ENCODE data around the gene CGNL1. TPM values are rescaled to one million over a fixed set of nuclear protein-coding genes. Genes with fewer than 3 reads are reported as not detected.
A peak's percentile ranks its signal among the peaks of the same experiment; 100 is the strongest.

The CGNL1 gene
- total RNA-seq, 1 experiment from 2014 or later: 34.6 TPM

- no peak overlapping the region for H2BK15ac ChIP-seq (ENCODE audit: low read depth, low read length)
- no peak overlapping the region for H4K5ac ChIP-seq (ENCODE audit: insufficient read length, low read depth, low read length)
- H3K18ac ChIP-seq (ENCODE audit: insufficient read length, low read depth, low read length): no peak overlapping the region
- peak overlapping the region; percentile 37 for H3K27ac ChIP-seq (ENCODE audit: insufficient read length, low read depth, low read length)
- H3K27me3 ChIP-seq (ENCODE audit: insufficient read depth, low read length): no peaks in the 10 kb centered on the region
- H2BK5ac ChIP-seq (ENCODE audit: insufficient read length, low read length): no peak overlapping the region
- no peak overlapping the region for H3K4ac ChIP-seq (ENCODE audit: low read depth, low read length)
- Mint-ChIP-seq H3K27ac (peak overlapping the region; percentile 5 to 40 (median 27); a peak in 6 of 7 replicates), H3K4me3 (no peak overlapping the region), H3K36me3 (ENCODE audit: insufficient read depth in 1 of 3, low read depth in 3 of 3) (peaks cover 14 to 34% (median 32%) of the 10 kb centered on the region in 3 experiments; a peak in 6 of 7 replicates), H3K4me1 (peaks cover 39 to 47% of the 10 kb centered on the region in 2 experiments), H3K27me3 (ENCODE audit: low read depth) (no peaks in the 10 kb centered on the region), H3K9me3 (no peaks in the 10 kb centered on the region)
- no peak overlapping the region for H3K14ac ChIP-seq (ENCODE audit: insufficient read depth, low read length)
- H3K4me2 ChIP-seq (ENCODE audit: insufficient read depth, insufficient read length, low read length): no peak overlapping the region
- peaks cover 6% of the 10 kb centered on the region; the same call in 1 of the 2 replicates for H3K4me1 ChIP-seq (ENCODE audit: insufficient read depth, low read length)
- H4K20me1 ChIP-seq (ENCODE audit: control insufficient read depth, insufficient read depth, insufficient read length): no peaks in the 10 kb centered on the region
- H4K8ac ChIP-seq (replicated peaks; ENCODE audit: insufficient read length, low read depth, low read length): no peak overlapping the region
- H2AFZ ChIP-seq (ENCODE audit: low read length): no peak overlapping the region
- H2BK20ac ChIP-seq (ENCODE audit: low read depth, low read length, poor library complexity, severe bottlenecking): no peak overlapping the region
- H2BK12ac ChIP-seq (ENCODE audit: insufficient read length, low read depth, low read length): peak overlapping the region; percentile 51
- no peak overlapping the region for H2BK120ac ChIP-seq (ENCODE audit: low read depth, low read length, poor library complexity, severe bottlenecking)
- H3K23me2 ChIP-seq (ENCODE audit: insufficient read length, low read depth, low read length, poor library complexity, severe bottlenecking): no peaks in the 10 kb centered on the region
- no peak overlapping the region for H3K9ac ChIP-seq (ENCODE audit: extremely low read depth, insufficient read length, low read length)
- peak; percentile 82 for DNase-seq
- TF ChIP-seq CTCF (conservative IDR thresholded peaks at IDR 0.05): no peak
- WGBS (ENCODE audit: extremely low coverage, insufficient read length, low lambda C conversion rate): no CpG with 5 or more reads among the region's 16 CpGs
- H3T11ph ChIP-seq (ENCODE audit: low read length): no peak overlapping the region
- no peaks in the 10 kb centered on the region for H3K9me3 ChIP-seq (ENCODE audit: control insufficient read depth, low read depth, low read length)
- no peak overlapping the region for H2AK5ac ChIP-seq (ENCODE audit: insufficient read length, low read length)
- H4K91ac ChIP-seq (ENCODE audit: insufficient read length, low read depth, low read length): no peak overlapping the region
- no peak overlapping the region for H3K56ac ChIP-seq (ENCODE audit: insufficient read length, low read depth, low read length)
- H3K79me1 ChIP-seq (ENCODE audit: insufficient read depth, low read depth, low read length, poor library complexity, severe bottlenecking): no peaks in the 10 kb centered on the region
- H3K79me2 ChIP-seq (ENCODE audit: insufficient read depth, low read length): no peaks in the 10 kb centered on the region
- H3K23ac ChIP-seq (ENCODE audit: insufficient read length, low read depth, low read length): no peak overlapping the region
Measured at GRCh38 chr15:57551715-57552677, 175.7 kb downstream of the CGNL1 start.
